CMK (cell line): ENCODE data around the gene DLGAP1.
"Not testable (repeated sequence)": the region's sequence is repeated elsewhere in the genome, so short reads cannot be mapped to it uniquely, and the experiment has no call there.

Source experiments
- DNase-seq: peaks from one replicate; pipeline ENCODE4 v3.0.0-alpha.2; 2010; ENCODE audit warnings: low read depth

DLGAP1 gene

DNA sequence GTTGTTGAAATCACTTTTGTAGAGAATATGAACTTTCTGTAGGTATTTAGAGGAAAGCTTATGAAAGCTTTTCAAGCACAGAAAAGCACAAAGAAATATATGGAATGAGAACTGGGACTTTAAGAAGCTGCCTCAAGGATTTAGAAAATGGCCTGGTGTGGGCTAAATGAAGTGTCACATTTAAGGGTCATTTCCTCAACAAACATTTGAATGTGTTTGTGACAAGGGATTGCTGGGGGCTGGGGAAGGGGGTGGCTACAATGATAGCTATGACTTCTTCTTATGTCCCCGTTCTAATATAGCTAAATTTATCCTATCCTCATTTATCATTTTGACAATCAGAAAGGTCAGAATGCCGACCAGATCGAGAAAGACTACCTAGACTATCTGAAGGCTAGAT, 69.2 kb downstream of the DLGAP1 start:
- DNase-seq, result no peak

DNA sequence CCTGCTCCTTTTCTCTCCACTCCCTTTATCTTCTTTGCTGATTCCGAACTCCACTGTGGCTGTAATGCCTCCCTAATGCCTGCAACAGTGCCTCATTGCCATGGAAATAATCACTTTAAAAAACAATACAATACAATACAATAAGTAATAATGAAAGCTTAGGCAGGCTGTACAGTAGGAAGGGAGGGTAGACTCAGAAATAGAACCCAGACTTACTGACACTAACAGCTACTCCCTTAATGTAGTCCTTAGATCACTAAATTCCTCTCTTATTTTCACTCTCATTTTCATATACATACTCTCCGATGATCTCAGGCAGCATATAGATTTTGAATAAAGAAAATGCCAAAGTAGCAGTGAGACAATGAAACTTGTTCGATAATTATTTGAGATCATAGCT, 70.2 kb downstream of the DLGAP1 start:
- no peak for DNase-seq

DNA sequence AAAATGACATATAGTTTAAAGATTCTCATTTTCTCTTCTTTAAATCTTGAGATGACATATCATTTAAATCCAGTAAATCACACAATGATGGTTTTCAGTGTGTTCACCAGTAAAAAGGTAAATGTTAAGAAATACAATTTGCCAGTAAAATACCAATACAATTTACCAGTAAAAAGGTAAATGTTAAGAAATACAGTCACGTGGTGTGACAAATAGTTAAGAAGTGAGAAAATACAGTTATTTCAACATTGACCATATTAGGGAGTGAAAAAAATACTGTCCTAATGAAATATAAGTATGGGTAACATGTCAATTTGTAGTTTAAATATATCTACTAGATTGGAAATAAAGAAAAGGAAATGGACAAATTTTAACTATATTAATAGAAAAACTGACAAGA, 80.5 kb downstream of the DLGAP1 start:
- DNase-seq, result no peak

DNA sequence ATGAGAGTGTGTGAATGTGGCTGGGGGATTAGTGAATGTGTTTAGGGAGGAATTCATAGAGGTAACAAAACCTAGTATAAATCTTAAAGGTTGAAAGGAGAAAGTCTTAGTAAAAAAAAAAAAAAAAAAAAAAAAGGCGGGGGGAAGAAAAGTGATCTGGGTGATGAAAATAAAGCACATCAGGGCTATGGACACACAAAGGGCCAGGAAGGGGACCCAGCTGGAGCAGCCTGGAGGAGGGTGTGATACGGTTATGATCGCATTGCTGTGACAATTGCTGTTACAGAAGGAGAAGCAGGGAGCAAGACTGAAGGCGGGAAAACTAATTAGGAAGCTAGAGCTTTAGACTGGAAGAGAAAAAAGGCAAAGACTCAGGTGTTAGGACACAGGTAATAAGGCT, 85.4 kb downstream of the DLGAP1 start:
- DNase-seq, result no peak

DNA sequence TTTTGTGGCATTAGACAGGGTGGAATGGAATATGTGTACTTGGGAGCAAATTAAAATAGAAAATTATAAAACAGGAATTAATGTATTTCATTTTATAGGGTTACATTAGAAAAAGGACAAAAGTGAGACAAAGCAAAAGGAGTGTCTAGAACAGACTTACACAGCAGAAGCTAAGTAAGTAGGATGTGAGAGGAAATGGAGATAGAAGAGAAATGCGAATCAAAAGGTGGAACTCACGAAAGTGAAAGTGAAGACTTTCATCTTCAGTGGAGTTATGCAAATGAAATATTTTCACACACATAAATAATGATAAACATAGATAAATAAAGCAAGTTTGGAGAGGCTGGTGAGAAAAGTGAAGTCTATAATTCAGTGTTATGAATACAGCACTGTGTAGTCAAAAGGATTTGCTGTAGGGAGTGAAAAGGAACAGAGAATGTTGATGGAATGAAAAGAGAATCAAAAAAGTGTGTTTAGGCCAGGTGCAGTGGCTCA, 94.8 kb downstream of the DLGAP1 start:
- no peak for DNase-seq

DNA sequence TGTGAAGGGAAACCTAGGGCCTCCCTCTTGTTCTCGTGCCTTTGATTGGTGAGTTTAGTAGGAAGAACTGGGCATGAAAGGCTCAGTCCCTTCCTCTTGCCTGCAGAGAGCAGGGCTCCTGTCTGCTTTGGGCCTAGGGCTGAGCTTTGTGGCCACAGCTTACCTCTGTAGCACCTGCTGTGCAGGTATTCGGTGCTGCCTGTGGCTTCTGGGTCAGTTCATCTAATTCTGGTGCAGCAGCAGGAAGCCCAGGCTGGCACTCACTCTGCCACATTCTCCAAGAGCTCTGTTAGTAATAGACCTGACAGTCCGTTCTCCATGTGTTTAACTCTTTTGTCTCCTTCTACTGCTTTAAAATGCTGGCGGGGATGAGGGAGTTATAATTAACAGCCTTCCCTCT, 96.5 kb downstream of the DLGAP1 start:
- DNase-seq, result no peak

DNA sequence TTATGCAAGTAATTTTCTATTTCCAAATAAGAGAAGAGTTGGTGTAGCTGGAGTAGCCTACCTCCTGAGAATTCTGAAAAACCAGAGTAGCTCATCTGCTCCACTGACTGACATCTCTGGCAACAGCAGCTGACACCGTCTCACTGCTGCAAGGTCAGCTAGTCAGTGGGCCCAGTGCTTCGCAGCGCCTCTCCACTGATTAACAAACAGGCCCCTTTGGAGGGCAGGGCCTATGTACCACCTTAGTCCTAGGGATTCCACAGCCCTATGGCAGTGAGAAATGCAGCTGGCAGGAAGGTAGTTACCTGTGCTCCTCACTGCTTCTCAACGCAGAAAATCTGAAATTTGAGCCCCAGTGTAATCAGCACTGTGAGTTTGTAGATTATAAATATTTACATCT, 97.5 kb downstream of the DLGAP1 start:
- DNase-seq, result no peak

DNA sequence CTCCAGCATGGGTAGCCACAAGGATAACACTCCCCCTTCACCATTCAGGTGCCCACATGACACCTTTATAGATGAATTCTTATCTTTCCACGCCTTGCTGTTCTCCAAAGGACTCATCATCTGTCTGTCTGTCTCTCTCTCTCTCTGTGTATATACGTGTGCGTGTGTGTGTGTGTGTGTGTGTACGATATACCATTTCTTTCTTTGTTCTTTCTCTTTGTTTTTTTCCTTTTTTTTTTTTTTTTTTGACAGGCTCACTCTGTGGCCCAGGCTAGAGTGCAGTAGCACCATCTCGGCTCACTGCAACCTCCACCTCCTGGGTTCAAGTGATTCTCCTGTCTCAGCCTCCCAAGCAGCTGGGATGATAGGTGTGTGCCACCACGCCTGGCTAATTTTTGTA, 98.2 kb downstream of the DLGAP1 start:
- no peak for DNase-seq

DNA sequence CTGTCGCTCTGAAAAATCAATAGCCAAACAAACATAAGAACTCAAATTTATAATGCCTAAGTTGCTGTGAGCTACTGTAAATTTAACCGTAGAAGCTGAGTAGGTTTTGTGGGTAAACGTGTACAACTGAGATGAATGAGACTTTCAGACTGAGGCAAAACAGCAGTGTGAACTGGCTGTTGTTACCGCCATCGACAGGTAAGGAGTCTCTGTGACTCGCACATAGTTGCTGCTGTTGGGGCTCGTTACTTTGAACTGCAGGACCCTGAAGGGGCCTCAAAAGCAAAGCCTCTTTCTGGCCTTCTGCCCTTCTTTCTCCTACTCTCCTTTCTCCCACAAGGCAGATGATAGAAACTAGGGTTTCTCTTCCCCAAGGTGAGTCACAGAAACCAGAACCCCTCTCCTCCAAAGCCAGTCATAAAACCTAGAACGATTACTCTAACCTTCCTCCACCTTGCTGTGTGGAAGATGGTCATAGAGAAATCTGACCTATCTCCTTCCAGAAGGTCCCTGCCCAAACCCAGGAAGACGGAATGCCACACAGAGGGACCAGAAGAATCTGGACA, 101.2 kb downstream of the DLGAP1 start:
- DNase-seq, result no peak

DNA sequence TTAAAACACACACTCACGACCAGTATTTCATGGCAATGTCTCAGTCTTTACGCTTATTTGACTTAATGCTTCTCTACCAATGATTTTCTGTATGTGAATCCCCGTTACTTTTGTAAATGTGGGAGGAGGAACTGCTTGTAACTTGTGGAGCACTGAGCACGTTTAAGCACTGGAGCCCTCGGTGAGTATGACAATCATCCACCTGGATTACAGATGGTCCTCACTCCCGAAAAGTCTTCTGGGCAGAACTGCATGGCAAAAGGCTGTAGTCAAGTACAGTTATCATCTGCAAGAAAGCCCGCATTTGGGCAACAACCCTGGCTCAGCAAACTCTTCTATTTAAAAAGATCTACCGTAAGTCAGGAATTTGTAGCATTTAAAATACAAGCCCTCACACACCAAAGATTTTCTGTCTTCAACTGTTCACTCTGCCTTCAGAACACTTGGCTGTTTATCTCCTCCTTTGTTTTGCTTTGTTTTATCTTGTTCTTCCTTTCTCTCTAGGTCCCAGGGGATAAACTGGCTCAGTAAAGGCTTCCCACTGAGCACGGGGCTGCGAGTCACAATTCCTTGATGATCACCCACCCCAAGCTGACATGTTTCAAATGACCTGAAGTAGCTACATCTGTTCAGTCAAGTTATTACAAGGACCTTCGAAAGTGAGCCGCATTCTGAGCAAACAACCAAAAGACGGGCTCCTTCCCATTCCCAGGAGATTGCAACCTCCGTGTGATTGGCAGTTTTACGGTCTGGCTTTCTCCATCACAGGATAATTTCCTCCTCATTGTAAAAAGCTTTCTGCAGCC, 102.2 kb downstream of the DLGAP1 start:
- DNase-seq, result no peak

DNA sequence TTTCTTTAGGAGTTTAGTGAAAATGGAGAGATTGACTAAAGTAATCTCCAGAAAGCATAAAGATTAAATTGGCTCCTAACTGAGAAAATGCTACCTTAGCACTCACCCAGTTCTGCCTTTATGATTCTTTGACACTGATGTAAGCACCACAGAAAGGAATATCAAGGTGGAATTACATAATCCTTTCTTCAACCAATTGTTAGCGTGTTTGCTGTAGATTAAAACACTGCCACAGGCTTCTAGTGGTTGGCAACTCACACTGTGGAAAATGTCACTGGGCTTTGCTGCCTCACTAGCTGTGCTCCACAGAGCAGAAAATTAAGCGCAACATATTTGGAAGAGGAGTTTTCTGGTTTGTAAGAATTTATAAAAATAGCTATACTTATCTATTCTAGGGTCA, 104.1 kb downstream of the DLGAP1 start:
- no peak for DNase-seq

DNA sequence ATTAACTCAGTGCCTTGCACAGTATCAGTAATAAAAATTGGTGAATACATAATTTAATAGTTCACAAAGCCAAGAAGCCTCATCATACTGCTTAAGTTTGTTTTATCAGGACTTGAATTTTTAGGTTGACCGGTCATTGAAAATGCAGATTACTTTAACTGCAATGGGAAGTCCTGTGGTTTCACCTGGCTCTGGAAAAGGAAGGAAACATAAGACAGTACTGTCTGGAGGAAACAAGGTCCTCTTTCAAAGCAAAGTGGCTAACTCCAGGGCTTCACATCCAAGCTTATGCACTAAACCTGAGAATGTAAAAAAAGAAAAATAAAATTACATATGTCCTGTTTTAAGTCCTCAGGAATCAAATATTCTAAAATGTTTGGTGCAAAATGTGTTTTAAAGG, 119.7 kb downstream of the DLGAP1 start:
- no peak for DNase-seq

DNA sequence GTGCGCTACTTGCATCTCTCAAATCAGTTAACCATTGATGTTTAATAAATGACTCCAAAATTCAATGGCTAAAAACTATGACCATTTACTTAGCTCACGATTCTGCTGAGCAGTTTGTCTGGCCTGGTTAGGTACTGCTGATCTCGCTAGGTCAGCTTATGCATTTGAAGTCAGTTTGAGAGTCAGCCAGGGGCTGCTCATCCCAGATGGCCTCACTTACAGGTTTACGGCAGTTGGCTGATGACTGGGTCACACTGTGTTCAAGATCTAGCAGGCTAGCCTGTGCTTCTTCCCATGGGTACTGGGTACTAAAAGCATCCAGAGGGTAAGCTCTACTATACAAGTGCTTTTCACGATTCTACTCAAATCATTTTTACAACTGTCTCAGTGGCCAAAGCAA, 122.1 kb downstream of the DLGAP1 start:
- DNase-seq, result no peak

DNA sequence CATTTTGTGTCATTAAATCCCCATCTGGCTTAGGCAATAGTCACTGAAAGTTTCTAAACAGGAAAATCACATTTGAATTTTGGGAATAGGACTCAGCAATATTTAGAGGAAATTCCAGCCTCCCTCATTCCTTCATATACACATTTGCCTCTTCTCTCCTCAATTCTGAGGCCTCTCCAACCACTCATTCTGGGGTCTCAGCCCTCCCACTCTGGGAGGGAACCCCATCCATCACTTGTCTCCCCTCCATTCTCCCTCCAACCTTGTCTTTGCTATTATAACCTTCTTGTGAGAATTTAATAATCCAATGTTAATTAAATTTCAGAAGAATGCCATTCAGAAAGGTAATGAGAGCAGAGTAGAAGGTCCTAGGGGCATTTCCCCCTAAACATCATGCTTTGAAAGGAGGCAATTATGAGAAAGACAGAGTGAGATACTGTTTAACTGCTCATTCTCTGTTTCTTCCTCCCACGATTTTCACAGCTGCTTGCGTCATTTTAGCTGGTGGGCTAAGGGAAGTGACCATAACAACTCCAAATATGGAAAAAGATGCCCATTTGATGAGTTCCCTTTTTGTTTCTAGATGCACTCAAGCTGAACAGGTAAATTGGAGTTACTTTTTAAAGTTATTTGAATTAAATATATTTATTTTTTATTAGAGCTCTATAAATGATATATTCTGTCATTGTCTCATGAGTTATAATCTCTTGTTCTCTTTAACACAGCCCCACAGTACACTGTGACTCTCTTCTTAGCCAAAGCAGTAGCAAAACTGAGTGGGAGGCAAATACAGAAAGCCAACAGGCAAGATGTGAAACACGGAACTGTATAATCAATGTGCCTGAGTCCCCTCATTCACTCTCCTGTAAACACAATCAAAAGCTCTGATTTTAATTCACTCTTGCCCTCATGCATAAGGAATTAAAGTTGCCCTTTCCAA, 135.1 kb downstream of the DLGAP1 start:
- DNase-seq, result no peak

DNA sequence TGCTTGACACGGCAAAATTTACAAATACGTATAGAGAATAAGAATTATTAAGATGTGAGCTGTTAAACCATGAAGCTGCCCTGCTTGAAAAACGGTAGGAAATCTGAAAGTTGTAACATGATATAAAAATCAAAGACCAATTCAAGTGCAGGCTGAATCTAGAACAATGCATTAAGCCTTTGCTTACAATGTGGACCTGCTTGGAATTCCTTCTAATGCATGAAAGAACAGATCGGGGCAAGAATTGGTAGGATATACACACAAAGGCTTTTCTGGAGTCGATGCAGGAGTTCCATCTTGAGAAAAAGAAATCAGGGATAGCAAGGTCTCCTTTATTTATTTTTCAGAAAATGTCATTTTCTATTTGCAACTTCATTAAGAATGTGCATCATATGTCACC, 136.8 kb downstream of the DLGAP1 start:
- DNase-seq, result no peak

DNA sequence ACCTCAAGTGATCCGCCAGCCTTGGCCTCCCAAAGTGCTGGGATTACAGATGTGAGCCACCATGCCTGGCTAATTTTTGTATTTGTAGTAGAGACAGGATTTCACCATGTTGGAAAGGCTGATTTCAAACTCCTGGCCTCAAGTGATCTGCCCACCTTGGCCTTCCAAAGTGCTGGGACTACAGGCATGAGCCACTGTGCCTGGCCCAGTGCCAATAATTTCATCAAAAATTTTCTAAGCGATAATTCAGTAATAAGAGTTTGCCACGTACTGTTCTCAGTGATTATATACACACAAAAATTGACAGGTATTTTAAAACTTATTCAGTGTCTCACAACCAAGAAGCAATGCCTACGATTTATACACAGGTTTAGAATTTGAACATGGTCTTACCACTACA, 143.2 kb downstream of the DLGAP1 start:
- not testable (repeated sequence) for DNase-seq

DNA sequence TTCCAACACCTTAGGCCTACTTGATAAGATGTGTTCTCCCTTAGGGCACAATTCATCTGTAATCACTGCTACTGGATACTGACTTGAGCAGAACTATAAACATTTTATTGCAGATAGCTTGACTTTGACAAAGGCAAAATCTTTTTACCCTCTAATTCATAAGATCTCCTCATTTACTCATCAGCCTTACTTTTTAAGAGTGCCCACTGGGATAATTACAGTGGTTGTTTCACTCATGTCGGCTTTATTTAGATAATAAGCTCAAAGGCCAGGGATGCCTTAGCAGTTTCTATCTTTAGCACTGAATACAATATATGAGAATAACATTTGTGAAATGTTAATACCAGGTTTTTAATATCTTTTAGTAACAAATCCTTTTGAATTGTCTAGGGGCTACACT, 144.0 kb downstream of the DLGAP1 start:
- no peak for DNase-seq

DNA sequence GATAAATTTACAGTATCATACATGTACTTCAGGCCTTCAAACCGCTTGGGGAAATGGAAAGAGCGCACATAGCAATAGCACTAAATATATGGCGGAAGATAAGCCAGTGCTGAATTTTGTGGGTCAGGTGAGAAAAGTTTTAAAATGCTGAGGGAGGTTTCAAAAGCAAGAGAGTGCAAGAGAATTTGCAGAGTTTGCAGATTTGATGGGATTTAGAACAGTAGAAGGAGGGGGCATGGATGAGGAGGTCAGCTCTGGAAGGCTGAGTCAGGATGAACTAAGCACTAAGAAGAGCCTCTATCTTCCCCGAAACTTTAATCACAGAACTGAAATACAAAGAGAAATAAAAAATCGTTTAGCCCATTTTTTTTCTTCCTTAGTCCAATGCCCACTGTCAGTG, 145.9 kb downstream of the DLGAP1 start:
- no peak for DNase-seq

DNA sequence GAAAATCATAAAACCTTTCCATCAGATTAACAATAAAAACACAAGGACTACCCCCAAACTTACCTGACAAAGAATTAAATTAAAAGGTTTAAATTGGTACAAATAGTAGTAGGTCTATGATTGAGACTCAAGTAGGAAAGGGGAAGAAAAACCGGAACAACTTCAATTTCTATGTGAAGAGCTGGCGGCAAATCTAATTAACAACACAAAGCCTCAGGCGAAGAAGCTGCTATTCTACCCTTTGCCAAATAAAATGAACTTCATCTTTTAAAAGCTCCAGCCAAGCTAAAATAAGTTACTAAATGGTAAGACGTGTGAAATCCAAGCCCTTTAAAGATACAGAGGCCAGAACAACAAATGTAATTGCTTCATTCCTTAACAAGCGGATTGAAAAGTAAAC, 146.5 kb downstream of the DLGAP1 start:
- no peak for DNase-seq

DNA sequence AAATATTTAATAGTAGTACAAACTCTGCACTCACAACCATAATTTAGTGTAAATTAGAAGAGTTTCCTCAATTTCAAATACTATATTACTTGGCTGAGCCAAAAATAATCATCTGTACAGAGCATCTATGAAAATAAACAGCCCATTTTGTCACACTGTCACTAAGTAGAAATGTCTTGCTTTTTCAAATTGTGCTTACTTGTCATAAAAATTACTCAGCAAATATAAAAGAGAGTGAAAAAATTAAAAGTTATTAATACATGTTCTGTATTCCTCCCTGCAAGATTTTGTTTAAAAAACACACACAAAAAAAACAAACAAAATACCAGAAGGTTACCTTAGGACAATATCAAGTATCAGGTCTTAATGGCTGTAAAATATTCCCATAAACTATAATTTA, 155.7 kb downstream of the DLGAP1 start:
- no peak for DNase-seq

DNA sequence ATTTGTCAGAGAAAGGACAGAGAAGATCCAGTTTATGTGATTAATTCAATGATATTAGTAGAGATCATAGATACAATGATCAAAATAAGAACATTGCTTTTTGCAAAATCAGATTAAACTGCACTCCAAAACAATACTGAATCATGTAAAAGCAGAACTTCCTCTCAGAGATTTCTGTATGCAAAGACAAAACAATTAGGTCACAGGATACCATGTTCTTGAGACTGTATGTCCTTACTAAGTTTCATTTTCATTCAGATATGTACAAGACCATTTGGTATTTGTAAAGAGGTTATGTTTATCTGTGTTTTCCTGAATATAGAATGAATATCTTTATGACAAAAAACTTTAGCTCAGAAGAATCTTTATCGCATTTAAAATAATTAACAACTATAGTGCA, 161.8 kb downstream of the DLGAP1 start:
- DNase-seq, result no peak

DNA sequence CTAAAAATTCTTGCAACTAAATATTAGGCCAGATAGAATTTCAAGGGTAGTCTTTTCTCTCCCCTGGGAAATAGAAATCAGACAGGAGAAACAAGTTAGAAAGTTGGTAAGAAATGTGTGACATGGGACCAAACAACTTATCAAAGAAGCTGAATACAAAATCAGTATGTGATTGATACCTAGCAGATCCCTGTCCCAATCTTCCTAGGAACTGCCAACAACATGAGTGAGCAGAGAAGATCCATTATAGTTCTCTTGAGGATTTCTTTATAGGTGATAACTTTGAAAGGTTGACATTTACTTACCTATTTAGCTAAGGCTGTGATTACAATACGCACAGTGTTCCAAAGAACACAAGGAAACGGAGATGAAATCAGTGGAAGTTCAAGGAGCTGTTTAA, 162.4 kb downstream of the DLGAP1 start:
- DNase-seq, result no peak

DNA sequence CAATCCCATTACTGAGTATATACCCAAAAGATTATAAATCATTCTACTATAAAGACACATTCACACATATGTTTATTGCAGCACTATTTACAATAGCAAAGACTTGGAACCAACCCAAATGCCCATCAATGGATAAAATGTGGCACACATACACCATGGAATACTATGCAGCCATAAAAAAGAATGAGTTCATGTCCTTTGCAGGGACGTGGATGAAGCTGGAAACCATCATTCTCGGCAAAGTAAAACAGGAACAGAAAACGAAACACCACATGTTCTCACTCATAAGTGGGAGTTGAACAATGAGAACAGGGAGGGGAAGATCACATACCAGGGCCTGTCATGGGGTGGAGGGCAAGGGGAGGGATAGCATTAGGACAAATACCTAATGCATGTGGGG, 167.8 kb downstream of the DLGAP1 start:
- not testable (repeated sequence) for DNase-seq
